Type B pancreatic cell (in vitro differentiated cells): ENCODE results near the gene ZBTB9. TPM values are rescaled to one million over a fixed set of nuclear protein-coding genes. Genes with fewer than 3 reads are reported as not detected.
A peak's percentile ranks its signal among the peaks of the same experiment; 100 is the strongest.

Source experiments
- DNase-seq: peaks from one replicate; pipeline ENCODE4 v3.0.0; 2021; ENCODE audit warnings: mixed read lengths; ENCODE audit not compliant: unreplicated experiment; ENCODE audit errors: extremely low spot score
- H3K27ac Mint-ChIP-seq: 2 replicates; pipeline ENCODE4 v1.8.0; 2021; ENCODE audit warnings: mild to moderate bottlenecking, mixed read lengths
- H3K27me3 Mint-ChIP-seq: 2 replicates; pipeline ENCODE4 v1.8.0; 2021; ENCODE audit warnings: mixed read lengths
- H3K36me3 Mint-ChIP-seq: 2 replicates; pipeline ENCODE4 v1.8.0; 2021; ENCODE audit warnings: mixed read lengths
- H3K4me1 Mint-ChIP-seq: one replicate; pipeline ENCODE4 v1.8.0; 2021; ENCODE audit warnings: mixed read lengths; ENCODE audit not compliant: unreplicated experiment
- H3K4me3 Mint-ChIP-seq: 2 replicates; pipeline ENCODE4 v1.8.0; 2021; ENCODE audit warnings: mild to moderate bottlenecking, mixed read lengths
- H3K9me3 Mint-ChIP-seq: 2 replicates; pipeline ENCODE4 v1.8.0; 2021; ENCODE audit warnings: mixed read lengths
- total RNA-seq: library from RNA; stranded (reverse); gene quantifications from 2 replicates; pipeline ENCODE4 v1.2.1, GENCODE V29; 2021; ENCODE audit warnings: low replicate concordance
- TF ChIP-seq, protein P1 (sequence below): fragments of 200-600 bp; sonication (generic); conservative IDR thresholded peaks from 2 replicates; pipeline ENCODE4 v1.5.0; 2021; ENCODE audit warnings: antibody characterized with exemption, mild to moderate bottlenecking

Gene ZBTB9
- total RNA-seq, 1 donor from 2014 or later = 14.5 TPM

DNA sequence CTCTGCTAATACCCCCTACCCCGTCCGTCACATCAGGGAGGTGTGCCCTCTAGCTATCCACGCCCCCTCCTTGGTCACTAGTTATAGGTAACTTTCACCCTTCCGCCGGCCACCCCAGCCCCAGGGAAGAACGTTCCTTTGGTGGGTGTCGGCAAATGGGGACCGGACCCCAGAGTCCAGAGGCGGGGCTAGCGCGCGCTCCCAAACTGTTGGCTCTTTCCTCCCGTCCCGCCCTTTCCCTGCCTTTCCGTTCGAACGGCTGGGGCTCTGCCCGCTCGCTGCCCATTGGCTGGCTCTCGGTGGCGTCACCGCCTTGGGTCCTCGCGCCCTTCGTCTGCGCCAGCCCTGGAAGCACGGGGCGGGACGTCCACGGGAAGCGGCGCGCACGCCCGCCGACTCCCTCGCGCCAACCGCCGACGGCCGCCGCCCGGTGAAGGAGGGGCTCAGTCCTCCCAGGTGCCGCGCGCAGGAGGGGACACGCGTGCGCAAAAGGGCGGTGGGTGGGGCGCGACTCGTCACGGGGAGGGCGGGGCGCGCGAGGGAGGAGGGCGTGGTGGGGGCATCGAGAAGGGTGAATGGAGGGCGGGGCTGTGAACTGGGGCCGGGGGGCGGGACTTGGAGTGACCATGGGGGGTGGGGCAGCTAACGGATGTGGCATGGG lies 44.2 kb upstream of the ZBTB9 start:
- Mint-ChIP-seq H3K36me3 (peaks cover 5% of the 10 kb centered on the region), H3K9me3 (no peaks in the 10 kb centered on the region), H3K4me3 (peak overlapping the region; percentile 93), H3K27me3 (no peaks in the 10 kb centered on the region), H3K4me1 (peaks cover 30% of the 10 kb centered on the region), H3K27ac (peak overlapping the region; percentile 97)
- TF ChIP-seq, protein P1, sequence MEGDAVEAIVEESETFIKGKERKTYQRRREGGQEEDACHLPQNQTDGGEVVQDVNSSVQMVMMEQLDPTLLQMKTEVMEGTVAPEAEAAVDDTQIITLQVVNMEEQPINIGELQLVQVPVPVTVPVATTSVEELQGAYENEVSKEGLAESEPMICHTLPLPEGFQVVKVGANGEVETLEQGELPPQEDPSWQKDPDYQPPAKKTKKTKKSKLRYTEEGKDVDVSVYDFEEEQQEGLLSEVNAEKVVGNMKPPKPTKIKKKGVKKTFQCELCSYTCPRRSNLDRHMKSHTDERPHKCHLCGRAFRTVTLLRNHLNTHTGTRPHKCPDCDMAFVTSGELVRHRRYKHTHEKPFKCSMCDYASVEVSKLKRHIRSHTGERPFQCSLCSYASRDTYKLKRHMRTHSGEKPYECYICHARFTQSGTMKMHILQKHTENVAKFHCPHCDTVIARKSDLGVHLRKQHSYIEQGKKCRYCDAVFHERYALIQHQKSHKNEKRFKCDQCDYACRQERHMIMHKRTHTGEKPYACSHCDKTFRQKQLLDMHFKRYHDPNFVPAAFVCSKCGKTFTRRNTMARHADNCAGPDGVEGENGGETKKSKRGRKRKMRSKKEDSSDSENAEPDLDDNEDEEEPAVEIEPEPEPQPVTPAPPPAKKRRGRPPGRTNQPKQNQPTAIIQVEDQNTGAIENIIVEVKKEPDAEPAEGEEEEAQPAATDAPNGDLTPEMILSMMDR = no peak
- DNase-seq = peak; percentile 99

DNA sequence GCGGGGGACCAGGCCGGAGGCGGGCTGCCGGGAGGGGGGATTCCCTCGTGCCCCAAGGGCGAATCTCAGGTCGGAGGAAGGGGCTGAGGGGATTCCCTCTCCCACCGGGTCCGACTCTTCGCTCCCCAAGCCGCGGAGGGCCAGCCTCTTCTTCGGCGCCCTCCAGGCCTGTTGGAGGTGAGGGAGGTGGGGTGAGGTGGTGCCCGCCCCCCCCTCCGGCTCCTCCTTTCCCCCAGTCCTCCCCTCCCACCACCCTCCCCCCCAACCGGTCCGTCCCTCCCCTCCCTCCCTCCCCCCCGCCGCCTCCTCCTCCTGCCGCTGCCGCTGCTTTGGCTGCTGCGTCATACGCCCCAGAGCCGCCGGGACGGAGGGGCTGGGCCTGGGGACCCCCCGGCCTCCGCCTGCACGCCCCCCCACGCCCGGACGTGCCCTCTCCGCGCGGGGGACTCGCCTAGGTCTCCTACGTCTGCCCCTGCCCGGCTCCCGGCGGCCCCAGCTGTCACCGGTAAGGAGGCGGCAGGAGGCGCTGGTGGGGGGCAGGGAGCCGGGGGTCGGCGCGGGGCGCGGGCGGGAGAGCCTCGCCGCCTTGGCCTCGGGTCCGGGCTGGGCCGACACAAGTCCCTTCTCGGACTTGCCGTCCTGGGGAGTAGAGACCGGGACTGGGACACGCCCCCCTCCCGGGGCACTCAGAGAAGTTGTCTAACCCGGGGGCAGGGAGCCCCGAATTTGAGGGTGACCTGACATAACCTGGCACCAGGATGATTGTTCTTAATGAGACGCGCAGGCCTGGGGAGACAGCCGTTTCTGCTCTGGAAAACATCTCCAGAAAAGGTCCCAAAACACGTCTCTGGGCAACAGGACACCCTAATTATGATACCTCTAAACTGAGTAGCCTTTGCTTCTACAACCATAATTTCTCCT lies 43.4 kb upstream of the ZBTB9 start, which contains the start of gene PHF1:
TSS of gene PHF1 (plus strand) at position 304 of the 921 bp plus-strand sequence. CDS start 1,250 bp downstream, outside the sequence.
- H3K36me3 Mint-ChIP-seq = peaks cover 10% of the 10 kb centered on the region

GRCh38 chr6:33411632-33412005 lies 42.8 kb upstream of the ZBTB9 start:
- TF ChIP-seq, protein P1 = no peak
- no peaks in the 10 kb centered on the region for H3K27me3 Mint-ChIP-seq
- H3K27ac Mint-ChIP-seq = peak overlapping the region; percentile 81
- peaks cover 44% of the 10 kb centered on the region for H3K4me1 Mint-ChIP-seq
- no peak for DNase-seq
- peaks cover 10% of the 10 kb centered on the region for H3K36me3 Mint-ChIP-seq
- H3K4me3 Mint-ChIP-seq = peak overlapping the region; percentile 85
- no peaks in the 10 kb centered on the region for H3K9me3 Mint-ChIP-seq

More for the DNA sequence above, 43.4 kb upstream of the ZBTB9 start, which contains the start of gene PHF1:
- peak within 1 kb of the TSS; percentile 97 for H3K27ac Mint-ChIP-seq
- H3K9me3 Mint-ChIP-seq = no peaks in the 10 kb centered on the region
- H3K4me1 Mint-ChIP-seq = peaks cover 37% of the 10 kb centered on the region
- no peaks in the 10 kb centered on the region for H3K27me3 Mint-ChIP-seq
- no peak for DNase-seq
- peak within 1 kb of the TSS; percentile 93 for H3K4me3 Mint-ChIP-seq
- TF ChIP-seq, protein P1 = no peak

GRCh38 chr6:33412140-33413009 lies 42.0 kb upstream of the ZBTB9 start:
- peaks cover 10% of the 10 kb centered on the region for H3K36me3 Mint-ChIP-seq
- H3K4me3 Mint-ChIP-seq = peak overlapping the region; percentile 76
- H3K4me1 Mint-ChIP-seq = peaks cover 46% of the 10 kb centered on the region
- H3K27me3 Mint-ChIP-seq = no peaks in the 10 kb centered on the region
- H3K9me3 Mint-ChIP-seq = no peaks in the 10 kb centered on the region
- no peak for DNase-seq
- H3K27ac Mint-ChIP-seq = peak overlapping the region; percentile 70
- TF ChIP-seq, protein P1 = no peak
